Measurements from ENCODE around the gene SEPTIN3.

SEPTIN3 gene

DNA sequence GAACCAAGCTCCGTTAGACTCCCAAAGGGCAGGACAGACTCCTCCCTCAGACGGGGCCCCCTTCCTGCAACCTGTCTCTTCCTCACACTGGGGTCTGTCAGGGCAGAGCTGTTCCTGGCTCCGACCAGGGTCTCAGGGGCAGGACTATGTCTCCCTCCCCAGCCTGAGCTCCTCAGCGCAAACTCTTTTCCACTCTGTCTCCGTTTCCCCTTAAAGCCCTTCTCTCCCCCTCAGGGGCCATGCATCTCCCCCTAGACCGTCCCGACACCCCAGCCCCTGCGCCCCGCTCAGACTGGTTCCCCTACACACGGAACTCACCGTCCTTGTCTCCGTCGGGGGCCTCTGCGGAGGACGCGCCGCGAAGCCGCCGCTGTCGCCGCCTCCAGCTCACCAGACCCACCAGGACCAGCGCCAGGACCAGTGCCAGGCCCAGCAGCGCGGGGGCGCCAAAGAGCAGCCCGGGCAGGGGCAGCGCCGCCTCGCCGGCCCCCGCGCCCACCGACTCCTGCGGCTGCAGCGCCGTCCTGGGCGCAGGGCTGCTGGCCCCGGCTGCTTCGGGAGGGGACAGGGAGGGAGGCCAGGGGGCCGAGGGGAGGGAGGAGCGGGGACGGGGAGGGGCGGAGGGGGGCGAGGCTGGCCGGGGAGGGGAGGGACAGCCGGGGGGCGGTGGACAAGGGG lies 43.3 kb upstream of the SEPTIN3 start:
- peaks cover 7% of the 10 kb centered on the region for H3K27me3 ChIP-seq (replicated peaks)
- in situ Hi-C loops (cut with HindIII; ENCODE audit: low pct_ligation_motif_present, low sequenced_read_pairs), result no loop called here
- TF ChIP-seq, protein P1, sequence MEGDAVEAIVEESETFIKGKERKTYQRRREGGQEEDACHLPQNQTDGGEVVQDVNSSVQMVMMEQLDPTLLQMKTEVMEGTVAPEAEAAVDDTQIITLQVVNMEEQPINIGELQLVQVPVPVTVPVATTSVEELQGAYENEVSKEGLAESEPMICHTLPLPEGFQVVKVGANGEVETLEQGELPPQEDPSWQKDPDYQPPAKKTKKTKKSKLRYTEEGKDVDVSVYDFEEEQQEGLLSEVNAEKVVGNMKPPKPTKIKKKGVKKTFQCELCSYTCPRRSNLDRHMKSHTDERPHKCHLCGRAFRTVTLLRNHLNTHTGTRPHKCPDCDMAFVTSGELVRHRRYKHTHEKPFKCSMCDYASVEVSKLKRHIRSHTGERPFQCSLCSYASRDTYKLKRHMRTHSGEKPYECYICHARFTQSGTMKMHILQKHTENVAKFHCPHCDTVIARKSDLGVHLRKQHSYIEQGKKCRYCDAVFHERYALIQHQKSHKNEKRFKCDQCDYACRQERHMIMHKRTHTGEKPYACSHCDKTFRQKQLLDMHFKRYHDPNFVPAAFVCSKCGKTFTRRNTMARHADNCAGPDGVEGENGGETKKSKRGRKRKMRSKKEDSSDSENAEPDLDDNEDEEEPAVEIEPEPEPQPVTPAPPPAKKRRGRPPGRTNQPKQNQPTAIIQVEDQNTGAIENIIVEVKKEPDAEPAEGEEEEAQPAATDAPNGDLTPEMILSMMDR (IDR thresholded peaks at IDR 0.05; ENCODE audit: low read depth, low read length, missing control alignments), result peak; percentile 58
- no peak overlapping the region for H3K4me3 ChIP-seq (ENCODE audit: low read depth, low read length)
- H3K27ac ChIP-seq, result no peak overlapping the region
- no peak for DNase-seq
- H3K36me3 ChIP-seq (replicated peaks), result no peaks in the 10 kb centered on the region

DNA sequence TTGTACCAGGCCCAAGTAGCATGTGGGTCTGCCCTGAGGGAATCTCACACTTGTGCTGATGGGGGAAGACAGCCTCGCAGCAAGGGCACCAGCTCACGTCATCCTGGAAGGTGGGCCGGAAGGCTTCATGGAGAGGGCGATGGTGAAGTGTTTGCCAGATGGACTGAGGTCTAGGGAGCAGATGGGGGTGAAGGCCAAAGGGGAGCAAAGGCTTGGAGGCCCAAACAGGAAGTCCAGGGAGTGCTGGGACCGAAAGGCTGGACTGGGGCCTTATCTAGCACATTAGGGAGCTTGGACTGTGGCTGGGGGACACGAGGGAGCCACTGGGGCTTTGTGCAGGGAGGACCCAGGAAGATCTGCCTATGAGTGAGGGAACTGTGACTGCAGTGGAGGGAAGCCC lies 41.4 kb upstream of the SEPTIN3 start:
- Histone ChIP-seq H3K4me3 (ENCODE audit: low read depth, low read length) (no peak overlapping the region), H3K36me3 (replicated peaks) (no peaks in the 10 kb centered on the region), H3K27me3 (replicated peaks) (peaks cover 7% of the 10 kb centered on the region), H3K27ac (no peak overlapping the region)
- no peak for DNase-seq
- TF ChIP-seq, protein P1 (IDR thresholded peaks at IDR 0.05; ENCODE audit: low read depth, low read length, missing control alignments), result no peak
- in situ Hi-C loops (cut with HindIII; ENCODE audit: low pct_ligation_motif_present, low sequenced_read_pairs), result no loop called here

DNA sequence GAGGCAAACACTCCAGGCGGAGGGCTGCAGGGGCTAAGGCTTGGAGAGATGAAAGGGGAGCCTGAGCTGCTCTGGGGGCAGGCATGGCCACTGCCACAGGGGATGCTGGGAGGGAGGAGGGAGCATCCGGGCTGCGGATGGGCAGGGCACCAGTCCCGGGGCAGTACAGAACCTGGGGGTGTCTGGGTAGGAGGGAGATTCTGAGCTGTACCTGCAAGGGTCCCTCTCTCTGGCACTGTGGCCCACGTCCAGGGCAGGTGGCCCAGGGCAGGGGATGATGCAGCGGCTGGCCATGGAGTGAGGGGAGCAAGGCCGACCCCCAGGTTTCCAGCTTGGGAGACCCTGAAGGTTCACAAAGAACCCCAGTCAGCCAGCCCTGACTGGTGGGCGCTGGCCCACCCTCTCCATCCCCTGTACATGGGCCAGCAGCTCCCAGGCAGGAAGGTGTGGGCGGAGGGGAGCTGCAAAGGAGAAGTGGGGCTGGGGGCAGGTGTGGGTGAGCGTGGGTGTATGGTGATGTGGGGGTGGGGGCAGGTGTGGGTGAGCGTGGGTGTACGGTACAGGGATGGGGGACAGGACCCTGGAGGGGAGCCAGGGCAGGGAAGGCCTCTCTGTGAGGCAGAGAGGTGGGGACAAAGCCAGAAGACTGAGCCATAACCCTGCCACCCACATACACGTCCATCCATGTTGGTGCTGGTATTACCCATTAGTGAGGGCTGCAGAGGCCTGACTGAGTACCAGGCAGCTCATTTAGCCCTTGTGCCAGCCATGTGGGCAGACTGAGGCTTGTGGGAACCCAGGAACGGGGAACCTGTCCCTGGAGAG lies 40.4 kb upstream of the SEPTIN3 start:
- H3K27me3 ChIP-seq (replicated peaks), result peaks cover 7% of the 10 kb centered on the region
- in situ Hi-C loops (cut with HindIII; ENCODE audit: low pct_ligation_motif_present, low sequenced_read_pairs), result no loop called here
- DNase-seq, result no peak
- TF ChIP-seq, protein P1 (IDR thresholded peaks at IDR 0.05; ENCODE audit: low read depth, low read length, missing control alignments), result no peak
- H3K27ac ChIP-seq, result no peak overlapping the region
- no peaks in the 10 kb centered on the region for H3K36me3 ChIP-seq (replicated peaks)
- H3K4me3 ChIP-seq (ENCODE audit: low read depth, low read length), result no peak overlapping the region

DNA sequence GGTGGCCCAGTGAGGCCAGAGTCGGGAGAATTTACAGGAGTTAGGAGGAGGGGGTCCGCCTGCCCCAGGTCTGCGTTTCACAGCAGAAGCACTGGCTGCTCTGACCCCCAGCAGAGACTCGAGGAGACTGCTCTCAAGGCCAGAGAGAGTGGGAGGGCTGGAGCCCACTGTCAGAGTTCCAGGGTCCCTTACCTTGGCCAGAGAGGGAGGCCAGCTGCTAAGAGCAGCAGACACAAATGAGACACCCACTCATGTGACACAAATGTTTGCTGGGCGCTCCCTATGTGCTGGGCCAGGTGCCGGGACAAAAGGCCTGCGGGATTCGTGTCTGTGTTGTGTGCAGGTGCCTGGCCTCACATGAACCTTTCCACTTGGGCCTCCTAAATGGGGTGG lies 39.8 kb upstream of the SEPTIN3 start:
- Histone ChIP-seq H3K27me3 (replicated peaks) (peaks cover 7% of the 10 kb centered on the region), H3K4me3 (ENCODE audit: low read depth, low read length) (no peak overlapping the region), H3K36me3 (replicated peaks) (no peaks in the 10 kb centered on the region), H3K27ac (no peak overlapping the region)
- in situ Hi-C loops (cut with HindIII; ENCODE audit: low pct_ligation_motif_present, low sequenced_read_pairs), result no loop called here
- TF ChIP-seq, protein P1 (IDR thresholded peaks at IDR 0.05; ENCODE audit: low read depth, low read length, missing control alignments), result no peak
- no peak for DNase-seq

DNA sequence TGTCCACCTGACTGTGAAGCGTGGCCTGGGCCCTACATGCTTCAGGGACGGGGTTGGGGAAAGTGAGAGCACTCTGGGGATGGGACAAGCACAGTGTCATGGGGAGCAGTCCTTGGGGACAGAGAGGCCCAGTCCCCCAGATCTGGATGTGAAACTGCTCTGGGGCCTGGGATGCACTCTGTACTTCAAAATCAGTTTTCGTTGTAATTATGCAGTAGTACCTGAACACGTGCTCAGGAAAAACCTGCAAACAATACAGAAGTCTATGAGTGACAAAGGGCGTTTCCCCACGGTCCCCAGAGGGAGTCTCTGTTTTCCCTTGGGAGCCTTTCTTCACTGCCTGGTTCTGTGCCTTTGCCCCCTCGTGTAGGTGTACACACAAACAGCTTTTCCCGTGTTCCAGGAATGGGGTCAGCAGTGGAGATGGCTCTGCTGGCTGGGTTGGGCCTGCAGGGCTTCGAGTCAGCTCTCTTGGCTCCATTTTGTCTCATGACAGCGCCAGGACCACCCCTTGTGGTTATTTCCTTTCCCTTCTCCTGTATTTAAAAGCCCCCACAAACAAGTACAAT lies 37.5 kb upstream of the SEPTIN3 start:
- TF ChIP-seq, protein P1 (IDR thresholded peaks at IDR 0.05; ENCODE audit: low read depth, low read length, missing control alignments), result no peak
- DNase-seq, result no peak
- in situ Hi-C loops (cut with HindIII; ENCODE audit: low pct_ligation_motif_present, low sequenced_read_pairs), result no loop called here
- Histone ChIP-seq H3K27me3 (replicated peaks) (no peaks in the 10 kb centered on the region), H3K4me3 (ENCODE audit: low read depth, low read length) (no peak overlapping the region), H3K36me3 (replicated peaks) (no peaks in the 10 kb centered on the region), H3K27ac (no peak overlapping the region)
